ENCODE measurements around the gene RAX.

GRCh38 chr18:59233017-59233410, 40.2 kb downstream of the RAX start:
- no peak for TF ChIP-seq CTCF (IDR thresholded peaks at IDR 0.05; ENCODE audit: borderline replicate concordance, extremely low read depth, low read length, poor library complexity, severe bottlenecking)
- TF ChIP-seq EZH2 (IDR thresholded peaks at IDR 0.05; ENCODE audit: borderline replicate concordance, low read depth, low read length, severe bottlenecking), result no peak

All from DND-41 (cell line).